Uterus (tissue), 2 donors: ENCODE data around the gene RSL1D1.

Source experiments
- CTCF ChIP-seq, 4 experiments: fragments of 200-600 bp in 2 of 4; fragments of 450-650 bp in 2 of 4; sonication (generic) in 2 of 4; IDR thresholded peaks; one replicate each; pipeline ENCODE4 v1.5.1; 2016 to 2019; ENCODE audit warnings: antibody characterized with exemption in 4 of 4, mild to moderate bottlenecking in 2 of 4, moderate library complexity in 1 of 4
- POLR2A ChIP-seq, 2 donors: fragments of 450-650 bp; IDR thresholded peaks; one replicate each; pipeline ENCODE4 v1.6.1; 2016; ENCODE audit warnings: antibody characterized with exemption in 2 of 2, mild to moderate bottlenecking in 1 of 2, moderate library complexity in 1 of 2

GRCh38 chr16:11806721-11807120 lies 44.6 kb downstream of the RSL1D1 start:
- TF ChIP-seq POLR2A (IDR thresholded peaks at IDR 0.05) = no peak
- no peak for TF ChIP-seq CTCF (IDR thresholded peaks at IDR 0.05)
